ENCODE results near the gene GALNT13.

GRCh38 chr2:154293864-154294263, 422.1 kb downstream of the GALNT13 start:
- TF ChIP-seq CTCF (IDR thresholded peaks at IDR 0.05): no peak
- TF ChIP-seq POLR2A (IDR thresholded peaks at IDR 0.05): no peak

Data from adrenal gland (tissue), 5 donors.